Stimulated activated CD8-positive, alpha-beta memory T cell treated with anti-CD3 and anti-CD28 coated beads, Interleukin-4, amount 100 ng/mL, for 48 hours (primary cell): ENCODE results near the gene TAF12.
"Not testable (repeated sequence)": the region's sequence is repeated elsewhere in the genome, so short reads cannot be mapped to it uniquely, and the experiment has no call there.

Experiments used
- DNase-seq: peaks from one replicate; pipeline ENCODE4 v3.0.0-alpha.2; 2020

TAF12 gene, protein sequence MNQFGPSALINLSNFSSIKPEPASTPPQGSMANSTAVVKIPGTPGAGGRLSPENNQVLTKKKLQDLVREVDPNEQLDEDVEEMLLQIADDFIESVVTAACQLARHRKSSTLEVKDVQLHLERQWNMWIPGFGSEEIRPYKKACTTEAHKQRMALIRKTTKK

DNA sequence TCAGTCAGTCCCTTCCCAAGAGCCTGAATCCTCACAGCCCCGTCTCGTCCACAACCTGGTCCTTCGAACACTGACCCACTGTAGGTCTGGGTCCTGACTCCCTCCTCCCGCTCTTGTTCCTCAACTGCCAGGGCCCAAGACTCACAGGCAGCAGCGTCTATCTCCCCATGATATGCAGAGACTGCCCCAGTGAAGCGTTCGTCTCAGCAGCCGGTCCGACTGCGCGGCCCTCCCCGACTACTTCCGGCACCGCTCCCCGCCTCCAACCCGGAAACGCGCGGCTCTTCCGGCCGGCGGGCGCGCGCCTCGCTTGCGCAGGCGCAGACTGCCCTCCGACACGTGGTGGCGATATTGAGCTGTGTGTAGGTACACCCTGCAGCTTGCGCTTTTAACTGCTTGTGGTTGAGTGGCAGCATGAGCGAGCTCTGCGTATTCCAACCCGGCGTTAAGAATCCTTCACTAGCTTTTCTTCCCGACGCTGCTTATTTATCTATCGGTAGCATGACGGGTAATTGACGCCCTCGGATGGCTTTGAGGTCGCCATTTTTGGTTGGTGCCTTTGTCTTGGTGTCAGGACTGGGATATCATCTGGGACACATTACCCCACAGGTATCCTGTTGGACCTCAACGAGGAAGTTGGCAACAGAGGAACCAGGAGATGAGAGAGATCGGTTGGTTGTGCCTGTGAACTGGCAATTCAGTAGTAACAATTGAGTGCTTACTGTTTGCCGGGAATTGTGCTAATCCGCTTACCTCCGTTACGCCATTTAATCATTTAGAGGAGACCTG is at the start of gene TAF12:
TSS of gene TAF12 (minus strand) at position 221 of the 789 bp plus-strand sequence. CDS start 20,986 bp downstream, outside the sequence.
- peak; percentile 91 for DNase-seq

DNA sequence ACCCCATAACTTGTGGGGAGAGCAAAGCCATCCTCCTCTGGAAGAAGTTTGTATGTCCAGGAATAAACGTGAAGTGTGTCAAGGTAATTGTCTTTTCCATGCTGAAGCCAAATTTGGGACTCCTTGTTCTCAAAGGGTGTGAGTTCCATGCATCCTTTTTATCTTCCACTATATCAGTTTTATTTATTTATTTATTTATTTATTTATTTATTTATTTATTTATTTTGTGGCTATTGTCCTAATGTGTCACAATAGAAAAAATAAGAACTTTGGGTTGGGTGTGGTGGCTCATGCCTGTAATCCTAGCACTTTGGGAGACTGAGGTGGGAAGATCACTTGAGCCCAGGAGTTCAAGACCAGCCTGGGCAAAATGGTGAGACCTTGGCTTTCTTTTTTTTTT is 48.8 kb upstream of the TAF12 start:
- not testable (repeated sequence) for DNase-seq

DNA sequence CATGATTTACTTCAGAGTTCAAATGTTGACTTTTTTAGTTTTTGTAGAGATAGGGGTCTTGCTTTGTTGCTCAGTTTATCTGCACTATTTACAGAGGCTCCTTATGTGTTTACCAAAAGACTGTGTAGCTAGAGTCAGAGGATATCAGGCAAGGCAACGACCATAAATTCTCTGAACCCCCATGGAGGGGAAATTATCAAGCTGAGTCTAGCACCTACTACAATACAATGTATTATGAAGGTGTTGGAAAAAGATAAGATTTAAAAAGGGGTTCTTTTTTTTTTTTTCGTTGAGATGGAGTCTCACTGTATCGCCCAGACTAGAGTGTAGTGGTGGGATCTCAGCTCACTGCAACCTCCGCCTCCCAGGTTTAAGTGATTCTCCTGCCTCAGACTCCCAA is 42.1 kb upstream of the TAF12 start:
- no peak for DNase-seq

DNA sequence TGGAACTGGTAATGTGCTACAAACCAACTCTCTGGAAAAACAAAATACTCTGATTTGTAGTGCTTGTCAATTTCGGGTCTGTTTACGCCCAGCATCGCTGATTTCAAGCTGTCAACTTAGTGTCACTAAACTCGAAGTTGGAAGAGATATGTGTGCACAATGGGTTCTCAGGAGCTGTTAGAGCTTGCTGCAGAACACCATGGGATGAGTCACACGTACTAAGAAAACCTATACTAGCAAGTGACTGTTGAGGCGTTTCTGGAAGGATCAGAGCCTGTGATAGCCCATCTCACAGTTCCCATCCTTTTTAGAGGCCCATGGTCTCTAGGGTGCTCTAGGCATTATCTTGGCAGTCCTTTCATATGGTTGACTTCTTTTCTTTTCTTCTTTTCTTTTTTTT is 40.0 kb upstream of the TAF12 start:
- no peak for DNase-seq

DNA sequence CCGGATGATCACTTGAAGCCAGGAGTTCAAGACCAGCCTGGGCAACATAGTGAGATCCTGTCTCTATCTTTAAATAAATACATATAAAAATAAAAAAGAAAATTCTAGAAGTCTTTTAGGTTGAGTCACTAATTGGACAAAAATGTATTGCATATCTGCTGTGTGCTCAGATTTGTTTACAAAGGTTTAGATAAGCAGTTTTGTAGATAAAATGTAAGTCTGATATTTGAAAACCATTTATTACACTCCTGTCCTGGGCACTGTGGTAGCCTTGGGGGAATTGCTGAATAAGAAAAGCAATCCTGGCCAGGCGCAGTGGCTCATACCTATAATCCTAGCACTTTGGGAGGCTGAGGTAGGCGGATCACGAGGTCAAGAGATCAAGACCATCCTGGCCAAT is 37.3 kb upstream of the TAF12 start:
- DNase-seq: no peak

DNA sequence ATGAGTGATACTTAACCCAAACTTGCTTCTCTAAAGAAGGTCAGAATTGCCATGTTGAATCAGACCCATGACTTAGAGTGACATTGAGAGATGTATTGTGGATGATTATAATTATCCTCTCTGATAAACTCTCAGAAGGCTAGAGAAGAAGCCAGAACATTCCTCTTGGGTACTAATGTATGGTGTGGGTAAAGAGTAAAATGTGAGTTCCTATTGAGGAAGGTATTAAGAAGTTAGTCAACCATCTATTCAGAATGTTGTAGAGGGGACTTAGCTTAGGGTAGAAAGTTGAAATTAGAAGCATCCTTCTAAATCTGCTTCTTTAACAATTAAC is 33.0 kb upstream of the TAF12 start:
- no peak for DNase-seq

DNA sequence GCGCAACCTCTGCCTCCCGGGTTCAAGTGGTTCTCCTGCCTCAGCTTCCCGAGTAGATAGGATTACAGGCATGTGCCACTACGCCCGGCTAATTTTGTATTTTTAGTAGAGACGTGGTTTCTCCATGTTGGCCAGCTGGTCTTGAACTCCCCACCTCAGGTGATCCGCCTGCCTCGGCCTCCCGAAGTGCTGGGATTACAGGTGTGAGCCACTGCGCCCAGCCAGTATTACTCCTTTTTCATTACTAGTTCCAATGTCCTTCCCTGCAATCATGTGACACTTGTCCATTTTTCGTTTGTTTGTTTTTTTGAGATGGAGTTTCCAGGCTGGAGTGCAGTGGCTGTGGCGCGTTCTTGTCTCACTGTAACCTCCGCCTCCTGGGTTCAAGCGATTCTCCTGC is 30.1 kb upstream of the TAF12 start:
- not testable (repeated sequence) for DNase-seq

DNA sequence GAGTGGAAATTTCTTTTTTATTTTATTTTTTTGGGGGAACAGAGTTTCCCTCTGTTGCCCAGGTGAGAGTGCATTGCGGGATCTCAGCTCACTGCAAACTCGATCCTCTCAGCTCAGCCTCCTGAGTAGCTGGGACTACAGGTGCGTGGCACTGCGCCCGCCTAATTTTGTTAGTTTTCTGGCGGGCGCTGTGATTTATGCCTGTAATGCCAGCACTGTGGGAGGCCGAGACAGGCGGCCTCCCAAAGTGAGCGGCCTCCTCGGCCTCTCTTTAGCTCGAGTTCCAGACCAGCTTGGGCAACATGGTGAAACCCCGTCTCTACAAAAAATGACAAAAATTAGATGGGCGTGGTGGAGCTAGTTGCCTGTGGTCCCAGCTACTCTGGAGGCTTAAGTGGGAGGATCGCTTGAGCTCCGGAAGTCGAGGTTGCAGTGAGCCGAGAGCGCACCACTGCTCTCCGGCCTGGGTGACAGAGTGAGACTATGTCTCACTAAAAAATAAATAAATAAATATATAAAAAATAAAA is 28.4 kb upstream of the TAF12 start:
- DNase-seq: no peak

DNA sequence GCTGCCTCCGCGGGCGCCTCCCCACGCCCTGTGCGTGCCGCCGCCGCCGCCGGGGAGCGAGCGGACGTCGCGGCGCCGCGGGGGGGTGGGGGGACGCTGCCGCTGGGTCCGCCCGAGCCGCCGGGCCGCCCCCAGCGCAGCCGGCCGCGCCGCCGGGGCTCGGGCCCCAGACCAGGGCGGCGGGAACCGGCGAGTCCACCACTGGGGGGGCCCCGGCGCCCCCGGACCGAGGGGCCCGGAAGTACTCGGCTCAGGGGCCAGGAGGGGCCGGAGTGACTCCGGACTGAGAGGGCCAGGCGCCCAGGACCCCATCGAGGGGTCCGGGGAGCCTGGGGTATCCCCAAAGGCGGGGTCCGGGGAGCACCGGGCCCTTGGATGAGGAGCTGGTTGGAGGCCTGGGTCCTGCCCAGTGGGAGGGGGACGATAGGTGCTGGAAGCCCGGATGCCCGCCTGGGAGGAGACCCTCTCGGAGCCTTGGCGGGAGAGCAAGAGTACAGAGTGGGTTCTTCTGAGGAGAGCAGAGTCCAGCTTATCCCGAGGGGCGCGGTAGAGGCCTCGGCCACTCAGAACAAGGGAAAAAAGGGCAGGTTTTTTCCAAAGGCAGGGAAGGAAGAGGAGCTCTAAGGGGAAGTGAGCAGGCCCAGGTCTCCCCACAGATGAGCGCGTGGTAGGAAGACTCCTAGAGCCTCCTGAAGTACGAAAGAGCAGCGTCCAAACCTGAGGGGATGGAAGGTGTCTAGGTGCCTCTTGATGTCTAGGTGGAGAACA is 26.3 kb upstream of the TAF12 start:
- peak; percentile 65 for DNase-seq

DNA sequence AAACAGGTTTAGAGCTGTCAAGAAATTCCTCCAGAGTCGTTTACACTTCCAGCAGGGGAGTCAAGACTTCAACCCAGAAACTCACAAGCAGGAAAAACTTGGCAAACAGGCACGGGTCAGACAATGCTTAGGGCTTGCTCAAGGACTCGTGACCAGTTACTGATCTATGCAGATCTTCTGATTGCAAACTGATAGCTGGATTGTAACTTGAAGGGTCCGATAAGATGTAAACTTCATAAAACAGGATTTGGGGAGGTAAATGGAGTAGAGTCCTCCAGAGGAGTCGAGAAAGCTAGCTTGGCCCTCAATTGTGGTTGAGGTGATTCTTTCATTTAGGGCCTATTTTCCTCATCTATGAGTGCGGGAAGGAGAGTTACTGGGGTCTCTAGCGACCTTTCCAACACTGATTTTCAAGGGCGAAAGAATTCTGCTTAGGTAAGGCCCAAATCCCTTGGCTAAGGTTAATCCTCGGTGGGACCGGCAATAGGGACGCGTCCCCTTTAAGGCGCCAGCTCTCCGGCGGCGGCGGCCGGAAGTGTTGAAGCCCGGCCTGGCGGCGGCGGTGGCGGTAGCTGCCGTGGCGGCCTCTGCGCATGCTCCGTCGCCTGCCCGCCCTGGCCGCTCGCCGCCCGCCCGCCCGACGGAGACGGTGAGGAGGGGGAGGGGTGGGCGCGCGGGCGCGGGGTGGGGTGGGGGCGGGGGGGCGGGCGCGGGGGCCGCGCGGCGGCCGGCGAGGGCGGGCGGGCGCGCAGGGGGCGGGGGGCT is 25.5 kb upstream of the TAF12 start, which contains the start of gene GMEB1:
TSS of gene GMEB1 (plus strand) at position 594 of the 765 bp plus-strand sequence. CDS start 14,829 bp downstream, outside the sequence.
- DNase-seq: peak; percentile 89

DNA sequence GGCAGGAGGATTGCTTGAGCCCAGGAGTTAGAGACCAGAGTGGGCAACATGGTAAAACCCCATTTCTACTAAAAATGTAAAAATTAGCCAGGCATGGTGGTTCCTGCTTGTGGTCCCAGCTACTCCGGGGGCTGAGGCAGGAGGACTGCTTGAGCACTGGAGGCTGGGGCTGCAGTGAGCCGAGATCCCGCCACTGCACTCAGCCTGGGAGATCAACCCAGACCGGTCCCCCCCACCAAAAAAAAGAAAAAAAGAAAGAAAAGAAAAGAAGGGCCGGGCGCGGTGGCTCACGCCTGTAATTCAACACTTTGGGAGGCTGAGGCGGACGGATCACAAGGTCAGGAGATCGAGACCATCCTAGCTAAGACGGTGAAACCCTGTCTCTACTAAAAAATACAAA is 23.9 kb upstream of the TAF12 start:
- no peak for DNase-seq

DNA sequence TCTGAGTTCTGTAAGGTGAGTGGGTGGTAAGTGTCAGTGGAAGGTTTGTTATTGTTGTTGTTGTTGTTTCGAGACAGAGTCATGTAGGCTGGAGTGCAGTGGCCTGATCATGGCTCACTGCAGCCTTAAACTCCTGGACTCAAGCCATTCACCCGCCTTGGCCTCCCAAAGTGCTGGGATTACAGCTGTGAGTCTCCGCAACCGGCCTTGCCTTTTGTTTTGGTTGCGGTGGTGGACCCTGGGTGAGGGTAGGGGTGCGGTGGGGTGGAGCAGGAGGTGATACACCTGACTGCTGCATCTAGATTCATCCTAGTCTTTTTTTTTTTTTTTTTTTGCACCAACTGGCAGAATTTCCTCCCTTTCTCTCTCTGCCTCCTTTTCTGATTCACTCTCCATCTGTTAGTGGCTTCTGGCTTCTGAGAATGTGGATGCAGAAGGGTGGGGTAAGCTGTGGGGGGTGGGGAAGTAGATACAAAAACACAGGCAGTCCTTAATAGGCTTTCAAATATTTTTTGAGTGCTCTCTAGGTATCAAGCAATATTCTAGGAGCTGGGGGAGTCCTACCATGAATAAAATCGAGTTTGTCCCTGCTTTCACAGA is 21.1 kb upstream of the TAF12 start:
- no peak for DNase-seq

DNA sequence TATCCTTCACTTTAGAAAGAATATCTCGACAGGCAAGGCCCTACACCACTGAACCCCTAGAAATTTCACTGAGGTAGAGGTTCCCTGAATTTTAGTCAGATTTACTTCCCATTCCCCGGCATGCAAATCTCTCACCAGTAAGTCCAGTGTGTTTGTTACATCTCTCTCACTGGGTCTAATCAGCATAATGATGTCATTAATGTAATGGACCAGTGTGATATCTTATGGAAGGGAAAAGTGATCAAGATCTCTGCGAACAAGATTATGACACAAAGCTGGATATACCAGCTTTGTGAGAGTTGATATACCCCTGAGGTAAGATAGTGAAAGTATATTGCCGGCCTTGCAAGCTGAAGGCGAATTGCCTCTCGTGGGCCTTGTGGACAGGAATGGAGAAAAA is 13.5 kb upstream of the TAF12 start:
- DNase-seq: no peak

DNA sequence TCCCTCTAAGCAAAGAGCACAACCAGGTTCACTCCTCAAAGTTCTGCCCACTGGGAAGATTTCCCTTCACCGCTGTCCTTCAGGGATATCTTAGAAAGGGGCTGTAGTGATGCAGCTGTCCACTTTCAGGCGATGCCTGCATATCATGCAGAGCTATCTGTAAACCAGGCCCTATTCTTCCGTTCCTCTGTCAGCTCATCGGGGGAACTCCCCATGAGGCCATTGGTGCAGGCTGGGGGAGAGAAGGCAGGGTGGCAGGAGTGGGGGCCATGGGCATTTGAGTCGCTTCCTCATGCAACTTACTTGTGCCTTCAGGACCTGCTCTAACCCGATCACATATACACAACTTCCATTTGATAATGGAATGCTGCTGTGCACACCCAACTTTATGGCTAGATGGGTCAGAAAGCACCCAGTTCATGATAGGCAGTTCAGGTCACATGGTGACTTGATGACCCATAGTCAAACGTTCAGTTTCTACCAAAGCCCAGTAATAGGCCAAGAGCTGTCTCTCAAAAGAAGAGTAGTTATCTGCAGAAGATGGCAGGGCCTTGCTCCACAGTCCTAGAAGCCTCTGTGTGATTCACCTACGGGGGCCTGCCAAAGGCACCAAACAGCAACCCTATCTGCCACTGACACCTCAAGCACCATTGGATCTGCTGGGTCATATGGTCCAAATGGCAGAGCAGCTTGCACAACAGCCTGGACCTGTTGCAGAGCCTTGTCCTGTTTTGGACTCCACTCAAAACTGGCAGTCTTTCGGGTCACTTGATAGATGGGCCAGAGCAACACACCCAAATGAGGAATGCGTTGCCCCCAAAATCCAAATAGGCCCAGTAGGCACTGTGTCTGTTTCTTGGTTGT is 12.8 kb upstream of the TAF12 start:
- DNase-seq: not testable (repeated sequence)

DNA sequence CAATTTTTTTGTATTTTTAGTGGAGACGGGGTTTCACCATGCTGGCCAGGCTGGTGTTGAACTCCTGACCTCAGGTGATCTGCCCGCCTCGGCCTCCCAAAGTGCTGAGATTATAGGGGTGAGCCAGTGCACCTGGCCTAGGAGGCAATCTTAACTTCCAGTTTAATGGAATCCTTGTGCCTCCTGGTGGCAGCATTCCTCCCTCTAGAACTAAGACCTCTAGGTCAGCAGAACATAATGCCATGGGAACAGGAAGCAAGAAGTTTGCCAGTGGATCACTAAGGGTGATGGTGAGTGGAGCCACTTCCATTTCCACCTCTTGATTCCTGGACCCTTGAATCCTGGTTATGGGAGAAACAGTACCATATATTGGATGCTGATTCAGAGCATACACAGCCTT is 11.0 kb upstream of the TAF12 start:
- DNase-seq: not testable (repeated sequence)

DNA sequence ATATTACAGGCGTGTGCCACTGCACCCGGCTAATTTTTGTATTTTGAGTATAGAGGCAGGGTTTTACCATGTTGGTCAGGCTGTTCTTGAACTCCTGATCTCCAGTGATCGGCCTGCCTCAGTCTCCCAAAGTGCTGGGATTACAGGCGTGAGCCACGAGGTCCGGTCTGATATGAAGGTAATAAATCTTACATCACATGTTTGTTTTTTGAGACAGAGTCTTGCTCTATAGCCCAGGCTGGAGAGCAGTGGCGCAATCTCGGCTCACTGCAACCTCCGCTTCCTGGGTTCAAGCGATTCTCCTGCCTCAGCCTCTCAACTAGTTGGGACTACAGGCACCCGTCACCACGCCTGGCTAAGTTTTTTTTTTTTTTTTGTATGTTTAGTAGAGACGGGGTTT is 10.2 kb upstream of the TAF12 start:
- DNase-seq: not testable (repeated sequence)

DNA sequence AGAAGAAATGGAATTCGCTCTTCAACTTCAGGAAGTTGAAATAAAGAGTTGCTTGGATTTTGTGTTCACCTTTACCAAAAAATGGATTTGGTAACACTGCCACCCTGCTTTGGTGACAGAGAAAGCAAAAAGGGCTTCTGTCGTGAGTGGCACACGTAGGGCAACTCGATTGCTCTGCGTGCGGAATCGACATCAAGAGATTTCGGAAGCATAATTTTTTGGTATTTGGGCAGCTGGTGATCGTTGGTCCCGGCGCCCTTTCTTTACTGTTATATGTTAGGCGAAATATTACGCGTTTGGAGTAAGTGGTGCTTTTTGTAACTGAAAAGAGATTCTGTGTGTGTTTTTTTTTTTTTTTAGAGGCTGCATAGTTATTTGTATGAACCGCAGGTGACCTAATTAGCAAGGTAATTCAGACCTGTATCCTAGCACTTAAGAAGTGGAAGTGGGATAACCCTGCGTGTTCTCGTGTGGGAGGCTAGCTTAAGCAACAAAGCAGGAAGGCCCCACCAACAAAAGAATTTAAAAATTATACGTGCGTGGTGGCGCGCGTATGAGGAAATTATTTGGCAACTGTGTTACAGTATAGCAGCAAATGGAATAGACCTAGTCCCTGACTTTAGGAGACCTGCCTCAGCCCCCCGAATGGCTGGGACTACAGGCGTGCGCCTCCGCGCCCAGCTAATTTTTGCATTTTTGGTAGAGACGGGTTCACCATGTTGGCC is 5.8 kb upstream of the TAF12 start, which contains the start of gene RNU11:
TSS of gene RNU11 (plus strand) at position 127 of the 725 bp plus-strand sequence.
- peak; percentile 89 for DNase-seq

DNA sequence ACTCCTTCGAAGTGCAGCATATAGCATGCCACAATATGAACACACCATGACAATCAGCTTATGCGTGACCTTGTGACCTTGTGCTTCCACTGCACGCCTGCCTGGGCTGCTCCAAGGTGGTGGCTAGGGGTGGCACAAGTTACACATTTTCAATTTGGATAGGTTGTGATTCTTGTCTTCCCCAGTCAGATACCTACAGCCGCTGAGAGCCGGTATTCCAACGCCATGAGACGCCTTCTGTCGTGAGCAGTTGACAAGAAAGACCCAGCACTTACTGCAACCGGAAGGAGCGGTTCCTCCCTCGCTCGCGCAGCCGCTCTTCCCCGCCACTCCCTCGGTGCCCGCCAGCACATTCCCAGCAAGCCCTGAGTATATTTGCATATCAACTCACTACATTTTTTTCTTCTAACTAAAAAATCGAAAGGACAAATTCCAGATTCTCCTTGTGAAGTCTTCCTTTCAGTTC is 5.2 kb upstream of the TAF12 start:
- peak; percentile 86 for DNase-seq

DNA sequence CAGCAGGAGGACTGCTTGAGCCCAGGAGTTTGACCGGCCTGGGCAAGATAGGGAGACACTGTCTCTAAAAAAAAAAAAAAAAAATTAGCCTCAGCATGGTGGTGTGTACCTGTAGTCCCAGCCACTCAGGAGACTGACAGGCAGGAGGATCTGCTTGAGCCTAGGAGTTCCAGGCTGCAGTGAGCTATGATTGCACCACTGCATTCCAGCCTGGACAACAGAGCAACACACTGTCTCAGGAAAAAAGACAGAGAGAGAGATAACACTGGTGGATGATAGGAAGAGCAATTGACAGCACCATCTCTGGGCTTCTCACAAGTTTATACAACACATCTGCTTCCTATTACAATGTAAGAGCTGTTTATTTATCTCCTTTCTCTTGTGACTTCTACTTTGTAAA is 3.2 kb upstream of the TAF12 start:
- DNase-seq: no peak

DNA sequence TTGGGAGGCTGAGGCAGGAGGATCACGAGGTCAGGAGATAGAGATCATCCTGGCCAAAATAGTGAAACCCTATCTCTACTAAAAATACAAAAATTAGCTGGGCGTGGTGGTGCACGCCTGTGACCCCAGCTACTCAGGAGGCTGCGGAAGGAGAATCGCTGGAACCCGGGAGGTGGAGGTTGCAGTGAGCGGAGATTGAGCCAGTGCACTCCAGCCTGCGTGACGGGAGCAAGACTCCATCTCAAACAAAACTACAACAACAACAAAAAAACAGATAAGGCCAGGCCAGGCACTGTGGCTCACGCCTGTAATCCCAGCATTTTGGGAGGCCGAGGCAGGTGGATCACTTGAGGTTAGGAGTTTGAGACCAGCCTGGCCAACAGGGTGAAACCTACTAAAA is 2.5 kb upstream of the TAF12 start:
- not testable (repeated sequence) for DNase-seq
